ENCODE data around the gene CAPN7. TPM values are rescaled to one million over a fixed set of nuclear protein-coding genes. Genes with fewer than 3 reads are reported as not detected.

The CAPN7 gene
- total RNA-seq, 4 donors from 2014 or later, result 33.8 to 153 (median 69.7) TPM

- TF ChIP-seq POLR2A (IDR thresholded peaks at IDR 0.05), result no peak
- no peak for TF ChIP-seq CTCF (IDR thresholded peaks at IDR 0.05 in 4 of 5, conservative IDR thresholded peaks at IDR 0.05 in 1 of 5)
- in situ Hi-C loops (cut with MboI; ENCODE audit: low sequenced_read_pairs in 4 of 4), result no loop called here
- H3K27me3 ChIP-seq, result peaks cover 0 to 4% (median 0%) of the 10 kb centered on the region in 3 donors
- no peaks in the 10 kb centered on the region for H3K36me3 ChIP-seq
- no peaks in the 10 kb centered on the region for H3K4me1 ChIP-seq
- intact Hi-C loops (cut with DNase I; ENCODE audit: low total_unique reads), result no loop called here
- ATAC-seq (no peak), DNase-seq (no peak)
- no peaks in the 10 kb centered on the region for H3K9me3 ChIP-seq
- H3K4me3 ChIP-seq, result no peak overlapping the region
- H3K27ac ChIP-seq, result no peak overlapping the region
These were observed 33.2 kb upstream of the CAPN7 start for GRCh38 chr3:15172806-15173205.

GRCh38 chr3:15174953-15175352 lies 31.1 kb upstream of the CAPN7 start:
- ATAC-seq, result no peak
- no peaks in the 10 kb centered on the region for H3K36me3 ChIP-seq
- no peaks in the 10 kb centered on the region for H3K4me1 ChIP-seq
- H3K4me3 ChIP-seq, result no peak overlapping the region
- no peaks in the 10 kb centered on the region for H3K9me3 ChIP-seq
- no peak for TF ChIP-seq CTCF (IDR thresholded peaks at IDR 0.05 in 4 of 5, conservative IDR thresholded peaks at IDR 0.05 in 1 of 5)
- TF ChIP-seq POLR2A (IDR thresholded peaks at IDR 0.05), result no peak
- peaks cover 0 to 4% (median 0%) of the 10 kb centered on the region in 3 donors for H3K27me3 ChIP-seq
- no peak overlapping the region for H3K27ac ChIP-seq
- DNase-seq, result no peak
- in situ Hi-C loops (cut with MboI; ENCODE audit: low sequenced_read_pairs in 4 of 4) (no loop called here), intact Hi-C loops (cut with DNase I; ENCODE audit: low total_unique reads) (no loop called here)

- no peak for ATAC-seq
- in situ Hi-C loops (cut with MboI; ENCODE audit: low sequenced_read_pairs in 4 of 4), result no loop called here
These were observed 30.4 kb upstream of the CAPN7 start for GRCh38 chr3:15175605-15176004.

GRCh38 chr3:15180042-15180611 lies 25.9 kb upstream of the CAPN7 start:
- H3K4me3 ChIP-seq, result no peak overlapping the region
- H3K4me1 ChIP-seq, result peaks cover 11 to 14% of the 10 kb centered on the region in 2 donors
- DNase-seq (no peak), ATAC-seq (no peak)
- H3K36me3 ChIP-seq, result no peaks in the 10 kb centered on the region
- no peaks in the 10 kb centered on the region for H3K9me3 ChIP-seq
- in situ Hi-C loops (cut with MboI; ENCODE audit: low sequenced_read_pairs in 4 of 4), result no loop called here
- no peak for TF ChIP-seq CTCF (IDR thresholded peaks at IDR 0.05 in 4 of 5, conservative IDR thresholded peaks at IDR 0.05 in 1 of 5)
- TF ChIP-seq POLR2A (IDR thresholded peaks at IDR 0.05), result no peak
- intact Hi-C loops (cut with DNase I; ENCODE audit: low total_unique reads), result no loop called here
- H3K27me3 ChIP-seq, result no peaks in the 10 kb centered on the region
- no peak overlapping the region for H3K27ac ChIP-seq

More at GRCh38 chr3:15175605-15176004, 30.4 kb upstream of the CAPN7 start:
- intact Hi-C loops (cut with DNase I; ENCODE audit: low total_unique reads), result no loop called here
- no peaks in the 10 kb centered on the region for H3K36me3 ChIP-seq
- H3K27ac ChIP-seq, result no peak overlapping the region
- H3K27me3 ChIP-seq, result peaks cover 0 to 4% (median 0%) of the 10 kb centered on the region in 3 donors
- H3K9me3 ChIP-seq, result no peaks in the 10 kb centered on the region
- no peaks in the 10 kb centered on the region for H3K4me1 ChIP-seq
- DNase-seq, result no peak
- H3K4me3 ChIP-seq, result no peak overlapping the region
- TF ChIP-seq POLR2A (IDR thresholded peaks at IDR 0.05), result no peak
- no peak for TF ChIP-seq CTCF (IDR thresholded peaks at IDR 0.05 in 4 of 5, conservative IDR thresholded peaks at IDR 0.05 in 1 of 5)

- in situ Hi-C loops (cut with MboI; ENCODE audit: low sequenced_read_pairs in 4 of 4) (no loop called here), intact Hi-C loops (cut with DNase I; ENCODE audit: low total_unique reads) (no loop called here)
- TF ChIP-seq POLR2A (IDR thresholded peaks at IDR 0.05), result no peak
- no peak for TF ChIP-seq CTCF (IDR thresholded peaks at IDR 0.05 in 4 of 5, conservative IDR thresholded peaks at IDR 0.05 in 1 of 5)
- H3K27ac ChIP-seq, result no peak overlapping the region
- no peak for DNase-seq
- H3K36me3 ChIP-seq, result no peaks in the 10 kb centered on the region
- no peak for ATAC-seq
- no peak overlapping the region for H3K4me3 ChIP-seq
- H3K4me1 ChIP-seq, result peaks cover 11 to 14% of the 10 kb centered on the region in 2 donors
- peaks cover 0 to 3% (median 0%) of the 10 kb centered on the region in 3 donors for H3K27me3 ChIP-seq
- H3K9me3 ChIP-seq, result no peaks in the 10 kb centered on the region
These were observed 24.5 kb upstream of the CAPN7 start for GRCh38 chr3:15181511-15181910.
